Glutamatergic neuron (in vitro differentiated cells): ENCODE measurements around the gene PLXDC2. TPM values are rescaled to one million over a fixed set of nuclear protein-coding genes. Genes with fewer than 3 reads are reported as not detected.
A peak's percentile ranks its signal among the peaks of the same experiment; 100 is the strongest.
"Not testable (repeated sequence)": the region's sequence is repeated elsewhere in the genome, so short reads cannot be mapped to it uniquely, and the experiment has no call there.

Experiments
- DNase-seq: peaks from one replicate; pipeline ENCODE4 v3.0.0; 2022
- H3K27ac Mint-ChIP-seq: one replicate; pipeline ENCODE4 v1.8.0; 2020; ENCODE audit warnings: mild to moderate bottlenecking, mixed read lengths, inconsistent platforms; ENCODE audit not compliant: unreplicated experiment
- H3K27me3 Mint-ChIP-seq: one replicate; pipeline ENCODE4 v1.8.0; 2020; ENCODE audit warnings: mild to moderate bottlenecking, moderate library complexity, mixed read lengths, inconsistent platforms; ENCODE audit not compliant: unreplicated experiment
- H3K36me3 Mint-ChIP-seq: one replicate; pipeline ENCODE4 v1.8.0; 2020; ENCODE audit warnings: mild to moderate bottlenecking, mixed read lengths, inconsistent platforms; ENCODE audit not compliant: unreplicated experiment
- H3K4me1 Mint-ChIP-seq: one replicate; pipeline ENCODE4 v1.8.0; 2020; ENCODE audit warnings: mild to moderate bottlenecking, low read depth, mixed read lengths, inconsistent platforms; ENCODE audit not compliant: unreplicated experiment
- H3K4me3 Mint-ChIP-seq: one replicate; pipeline ENCODE4 v1.8.0; 2020; ENCODE audit warnings: mild to moderate bottlenecking, mixed read lengths, inconsistent platforms; ENCODE audit not compliant: unreplicated experiment
- H3K9me3 Mint-ChIP-seq: one replicate; pipeline ENCODE4 v1.8.0; 2020; ENCODE audit warnings: mild to moderate bottlenecking, moderate library complexity, mixed read lengths, inconsistent platforms; ENCODE audit not compliant: unreplicated experiment
- CTCF ChIP-seq: fragments of 200-600 bp; sonication (generic); IDR thresholded peaks from one replicate; pipeline ENCODE4 v1.5.0; 2021; ENCODE audit not compliant: partially characterized antibody, unreplicated experiment
- total RNA-seq: library from RNA; stranded (reverse); fragmentation: NEBNext Ultra II Directional; extraction: Animal tissue kit (Norgen Biotek cat#: 25700); gene quantifications from one replicate; pipeline ENCODE4 v1.2.1, GENCODE V29; 2021; ENCODE audit not compliant: unreplicated experiment

The PLXDC2 gene
- total RNA-seq, 1 donor from 2014 or later = 3.9 TPM

- Mint-ChIP-seq H3K4me3 (no peak overlapping the region), H3K4me1 (peaks cover 6% of the 10 kb centered on the region), H3K36me3 (no peaks in the 10 kb centered on the region), H3K27ac (no peak overlapping the region), H3K9me3 (no peaks in the 10 kb centered on the region), H3K27me3 (no peaks in the 10 kb centered on the region)
- DNase-seq = no peak
- no peak for TF ChIP-seq CTCF
Observed at GRCh38 chr10:20185116-20185515, 368.9 kb downstream of the PLXDC2 start.

- not testable (repeated sequence) for H3K27me3 Mint-ChIP-seq, H3K9me3 Mint-ChIP-seq, H3K36me3 Mint-ChIP-seq, H3K4me3 Mint-ChIP-seq, DNase-seq
- peak overlapping the region; percentile 94 for H3K27ac Mint-ChIP-seq
- peaks cover 14% of the 10 kb centered on the region for H3K4me1 Mint-ChIP-seq
Observed at GRCh38 chr10:20191392-20191791, 375.2 kb downstream of the PLXDC2 start.

- H3K4me1 Mint-ChIP-seq = peaks cover 14% of the 10 kb centered on the region
- H3K36me3 Mint-ChIP-seq = no peaks in the 10 kb centered on the region
- H3K27ac Mint-ChIP-seq = no peak overlapping the region
Observed at GRCh38 chr10:20195076-20195475, 378.8 kb downstream of the PLXDC2 start.

GRCh38 chr10:20200758-20201157 is 384.5 kb downstream of the PLXDC2 start:
- DNase-seq = no peak
- H3K4me1 Mint-ChIP-seq = no peaks in the 10 kb centered on the region
- H3K27me3 Mint-ChIP-seq = no peaks in the 10 kb centered on the region
- no peak for TF ChIP-seq CTCF
- H3K36me3 Mint-ChIP-seq = no peaks in the 10 kb centered on the region
- H3K9me3 Mint-ChIP-seq = no peaks in the 10 kb centered on the region
- H3K27ac Mint-ChIP-seq = no peak overlapping the region
- no peak overlapping the region for H3K4me3 Mint-ChIP-seq

More at GRCh38 chr10:20195076-20195475, 378.8 kb downstream of the PLXDC2 start:
- Mint-ChIP-seq H3K9me3 (no peaks in the 10 kb centered on the region), H3K27me3 (no peaks in the 10 kb centered on the region), H3K4me3 (no peak overlapping the region)
- no peak for TF ChIP-seq CTCF
- no peak for DNase-seq

GRCh38 chr10:20202337-20202736 is 386.1 kb downstream of the PLXDC2 start:
- H3K4me1 Mint-ChIP-seq = no peaks in the 10 kb centered on the region
- H3K4me3 Mint-ChIP-seq = no peak overlapping the region
- no peak for DNase-seq
- H3K27me3 Mint-ChIP-seq = no peaks in the 10 kb centered on the region
- TF ChIP-seq CTCF = no peak
- no peaks in the 10 kb centered on the region for H3K9me3 Mint-ChIP-seq
- no peak overlapping the region for H3K27ac Mint-ChIP-seq
- H3K36me3 Mint-ChIP-seq = no peaks in the 10 kb centered on the region

- TF ChIP-seq CTCF = no peak
- Mint-ChIP-seq H3K4me3 (no peak overlapping the region), H3K36me3 (no peaks in the 10 kb centered on the region), H3K27me3 (no peaks in the 10 kb centered on the region), H3K9me3 (no peaks in the 10 kb centered on the region), H3K27ac (no peak overlapping the region), H3K4me1 (no peaks in the 10 kb centered on the region)
- no peak for DNase-seq
Observed at GRCh38 chr10:20207653-20208052, 391.4 kb downstream of the PLXDC2 start.

- not testable (repeated sequence) for H3K9me3 Mint-ChIP-seq, H3K27me3 Mint-ChIP-seq, DNase-seq, H3K4me3 Mint-ChIP-seq, H3K36me3 Mint-ChIP-seq, H3K27ac Mint-ChIP-seq, H3K4me1 Mint-ChIP-seq
Observed at GRCh38 chr10:20209098-20209497, 392.9 kb downstream of the PLXDC2 start.
